AG09309 (cell line): Measurements from ENCODE around the gene ABCF1.

Experiments used
- DNase-seq: peaks from one replicate; pipeline ENCODE4 v3.0.0-alpha.2; 2010; ENCODE audit warnings: low read depth
- H3K4me3 ChIP-seq: 2 replicates; pipeline ENCODE4 v1.5.1; 2011; ENCODE audit warnings: mild to moderate bottlenecking, low read depth, low read length, moderate library complexity; ENCODE audit not compliant: control insufficient read depth
- CTCF ChIP-seq: IDR thresholded peaks from 2 replicates; pipeline ENCODE4 v1.5.1; 2011; ENCODE audit warnings: mild to moderate bottlenecking, low read depth, low read length, inconsistent platforms; ENCODE audit not compliant: insufficient read depth, control insufficient read depth; ENCODE audit errors: missing control alignments

Gene ABCF1

GRCh38 chr6:30615958-30616810 is 44.9 kb downstream of the ABCF1 start:
- TF ChIP-seq CTCF, result no peak
- H3K4me3 ChIP-seq, result peak overlapping the region; percentile 95
- DNase-seq, result no peak

DNA sequence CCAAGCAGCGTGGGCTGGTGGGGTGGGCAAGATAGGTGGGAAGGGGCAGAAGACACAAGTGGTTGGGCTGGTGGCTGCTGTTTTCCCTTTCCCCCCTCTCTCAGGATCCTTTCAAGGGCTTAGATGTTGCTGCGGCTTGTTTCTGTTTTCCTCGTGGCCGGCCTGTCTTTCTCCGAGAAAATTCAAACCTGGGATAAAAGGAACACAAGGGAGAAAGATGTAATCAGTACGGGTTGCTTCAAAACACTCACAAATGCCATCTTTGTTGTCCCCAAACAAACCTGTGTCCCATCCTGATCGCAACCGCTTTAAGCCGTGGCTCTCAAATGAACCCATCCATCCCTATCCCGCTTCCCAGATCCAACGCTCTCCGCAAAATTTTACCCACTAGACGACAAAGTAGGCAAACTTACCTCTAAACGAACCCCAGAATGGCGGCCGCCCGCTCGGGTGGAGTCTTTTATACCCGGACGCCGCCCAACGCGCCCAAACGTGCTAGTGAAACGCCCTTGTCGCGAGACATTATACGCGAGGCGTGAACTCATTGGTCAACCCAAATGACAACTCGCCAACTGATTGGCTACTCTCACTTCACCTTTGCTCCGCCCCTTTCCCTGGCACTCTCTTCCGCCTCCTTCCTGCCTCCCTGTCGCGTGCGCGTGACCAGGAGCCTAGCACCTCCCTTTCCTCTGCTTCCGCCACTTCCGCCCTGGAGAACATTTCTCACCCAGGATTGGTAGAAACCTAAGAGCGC is 45.7 kb downstream of the ABCF1 start, which contains the start of gene PPP1R10:
TSS of gene PPP1R10 (minus strand) at position 433 of the 754 bp plus-strand sequence. CDS start 7,299 bp downstream, outside the sequence.
- DNase-seq, result peak; percentile 100
- TF ChIP-seq CTCF, result no peak

DNA sequence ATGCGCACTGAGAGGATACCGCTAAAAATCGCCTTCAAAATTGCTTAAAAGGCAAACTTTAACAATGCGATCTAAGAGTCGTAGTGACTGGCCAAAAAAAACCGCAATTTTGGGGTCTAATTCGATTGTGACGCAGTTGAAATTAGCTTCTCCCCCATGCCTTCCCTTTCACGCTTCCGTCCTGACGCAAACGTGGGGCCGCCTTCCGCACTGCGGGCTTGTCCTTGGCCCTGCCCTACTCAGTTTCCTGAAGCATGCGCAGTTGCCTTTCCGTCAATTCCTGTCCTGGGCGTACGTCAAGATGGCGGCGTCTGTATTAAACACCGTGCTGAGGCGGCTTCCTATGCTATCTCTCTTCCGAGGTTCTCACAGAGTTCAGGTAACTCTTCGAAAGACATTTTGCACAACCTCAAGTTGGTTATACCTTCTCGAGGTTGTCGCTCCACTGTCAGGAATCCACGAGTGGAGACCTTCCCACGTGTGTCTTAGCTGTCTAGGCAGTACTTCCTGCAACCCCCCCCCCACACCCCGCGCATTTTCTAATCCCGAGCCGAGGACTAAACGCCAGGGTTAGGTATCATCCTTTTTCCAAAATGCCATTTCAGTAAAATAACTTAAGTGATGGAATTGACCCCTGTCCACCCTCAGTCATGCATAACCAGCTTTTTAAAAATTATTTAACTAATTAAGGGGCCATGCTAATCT is 46.5 kb downstream of the ABCF1 start, which contains the start of gene MRPS18B:
TSS of gene MRPS18B (plus strand) at position 276 of the 705 bp plus-strand sequence. CDS start at position 302, 26 bp downstream.
- TF ChIP-seq CTCF, result no peak
- DNase-seq, result peak; percentile 96
- peak within 1 kb of the TSS; percentile 95 for H3K4me3 ChIP-seq

More for the DNA sequence above, 45.7 kb downstream of the ABCF1 start, which contains the start of gene PPP1R10:
- peak within 1 kb of the TSS; percentile 95 for H3K4me3 ChIP-seq

GRCh38 chr6:30618270-30618797 is 47.1 kb downstream of the ABCF1 start:
- no peak for TF ChIP-seq CTCF
- peak overlapping the region; percentile 58 for H3K4me3 ChIP-seq
- DNase-seq, result no peak

- no peak for TF ChIP-seq CTCF
- DNase-seq, result no peak
- H3K4me3 ChIP-seq, result no peak overlapping the region
Observed at GRCh38 chr6:30619561-30619960, 48.3 kb downstream of the ABCF1 start.

- TF ChIP-seq CTCF, result no peak
- no peak for DNase-seq
Observed at GRCh38 chr6:30625511-30625910, 54.3 kb downstream of the ABCF1 start.

More at GRCh38 chr6:30625511-30625910, 54.3 kb downstream of the ABCF1 start:
- H3K4me3 ChIP-seq, result no peak overlapping the region
